ENCODE measurements around the gene VPS37C. TPM values are rescaled to one million over a fixed set of nuclear protein-coding genes. Genes with fewer than 3 reads are reported as not detected.

Gene VPS37C
- total and polyA plus RNA-seq, 9 of the 15 experiments (the other 6 are each of a cell fraction or from before 2014, with no cell fraction given): 0.62 to 29.8 (median 11.5) TPM

- TF ChIP-seq ZHX1 (conservative IDR thresholded peaks at IDR 0.05; ENCODE audit: low read length) (no peak), RAD51 (IDR thresholded peaks at IDR 0.05; ENCODE audit: borderline replicate concordance, low read depth) (0 out of 2 replicates have a peak, but pooled peaks have one; percentile 9), NEUROD1 (IDR thresholded peaks at IDR 0.05; ENCODE audit: borderline replicate concordance, low read depth, low read length, partially characterized antibody) (no peak), POLR2G (IDR thresholded peaks at IDR 0.05; ENCODE audit: low read depth, low read length) (no peak), TAF15 (IDR thresholded peaks at IDR 0.05; ENCODE audit: low read depth, low read length) (no peak), TEAD4 (IDR thresholded peaks at IDR 0.05; ENCODE audit: low read length) (peak; percentile 87), TEAD4 (CRISPR knock-in tag; IDR thresholded peaks at IDR 0.05; ENCODE audit: borderline replicate concordance) (no peak), ZSCAN32 (CRISPR knock-in tag; IDR thresholded peaks at IDR 0.05) (no peak), ZNF133 (CRISPR knock-in tag; IDR thresholded peaks at IDR 0.05) (no peak), RFX7 (CRISPR knock-in tag; IDR thresholded peaks at IDR 0.05) (no peak), SIX5 (IDR thresholded peaks at IDR 0.05; ENCODE audit: borderline replicate concordance in 1 of 2, insufficient read depth in 1 of 2, low read depth in 1 of 2, low read length in 2 of 2) (no peak), TRIM28 (IDR thresholded peaks at IDR 0.05) (no peak), ZNF354B (CRISPR knock-in tag; IDR thresholded peaks at IDR 0.05) (no peak), FOXP1 (CRISPR knock-in tag; IDR thresholded peaks at IDR 0.05) (no peak), DMBX1 (CRISPR knock-in tag; IDR thresholded peaks at IDR 0.05; ENCODE audit: borderline replicate concordance) (no peak; the same call in 1 of the 2 replicates), SMARCC2 (IDR thresholded peaks at IDR 0.05; ENCODE audit: low read depth) (no peak), CEBPG (CRISPR knock-in tag; IDR thresholded peaks at IDR 0.05) (no peak), CEBPG (tag; conservative IDR thresholded peaks at IDR 0.05 in 1 of 2, IDR thresholded peaks at IDR 0.05 in 1 of 2) (no peak), RB1 (IDR thresholded peaks at IDR 0.05; ENCODE audit: low read depth) (no peak), TBP (optimal IDR thresholded peaks at IDR 0.05; ENCODE audit: low read depth, low read length) (no peak), KLF13 (tag; IDR thresholded peaks at IDR 0.05; ENCODE audit: borderline replicate concordance, low read depth) (no peak), CC2D1A (IDR thresholded peaks at IDR 0.05) (0 out of 2 replicates have a peak, but pooled peaks have one; percentile 55), MXD1 (CRISPR knock-in tag; IDR thresholded peaks at IDR 0.05; ENCODE audit: borderline replicate concordance, poor library complexity, severe bottlenecking) (no peak), PHB2 (IDR thresholded peaks at IDR 0.05; ENCODE audit: low read depth) (no peak; the same call in 1 of the 2 replicates), DACH1 (IDR thresholded peaks at IDR 0.05; ENCODE audit: partially characterized antibody) (peak; percentile 29), NR0B1 (IDR thresholded peaks at IDR 0.05; ENCODE audit: partially characterized antibody) (no peak)
Measured at GRCh38 chr11:61151545-61152252, 9.5 kb downstream of the VPS37C start (continued).
